Measurements from ENCODE around the gene AKR1C2. TPM values are rescaled to one million over a fixed set of nuclear protein-coding genes. Genes with fewer than 3 reads are reported as not detected.

The AKR1C2 gene
- total RNA-seq, 1 donor from 2014 or later: 4.2 TPM

Small RNAs within 50 kb of the gene (small RNA-seq; reads per million reads assigned to genes)
- gene RF00096: not detected

Other genes starting within 250 kb of the AKR1C2 start
- 46.4 TPM for gene AKR1E2, start 177.7 kb downstream of the AKR1C2 start, total RNA-seq
- 9.9 TPM for gene AKR1C1, start 40.4 kb downstream of the AKR1C2 start, total RNA-seq
- gene AKR1C3, start 90.6 kb upstream of the AKR1C2 start, total RNA-seq: 1.6 TPM
- not detected for gene AKR1C8, start 181.3 kb upstream of the AKR1C2 start, total RNA-seq
- gene AKR1C4, start 193.0 kb upstream of the AKR1C2 start, total RNA-seq: not detected

All from skeletal muscle tissue (tissue), 2 donors.